ENCODE measurements around the gene IFNA16. TPM values are rescaled to one million over a fixed set of nuclear protein-coding genes. Genes with fewer than 3 reads are reported as not detected.

IFNA16 gene
- total and polyA plus RNA-seq, 2 donors (not counting 3 experiments of a cell fraction or from before 2014, with no cell fraction given): not detected

Other genes with a start within 250 kb of the IFNA16 start
- gene HACD4, start 185.7 kb downstream of the IFNA16 start, total RNA-seq: 1.2 and 1.4 TPM in 2 replicates
- gene HACD4, start 185.7 kb downstream of the IFNA16 start, polyA plus RNA-seq: 1.2 and 1.3 TPM in 2 replicates
- not detected in 2 replicates for gene IFNB1, start 139.4 kb downstream of the IFNA16 start, total RNA-seq
- not detected in 2 replicates for gene IFNB1, start 139.4 kb downstream of the IFNA16 start, polyA plus RNA-seq
- gene IFNW1, start 75.5 kb downstream of the IFNA16 start, total RNA-seq: not detected in 2 replicates
- not detected in 2 replicates for gene IFNW1, start 75.5 kb downstream of the IFNA16 start, polyA plus RNA-seq
- not detected in 2 replicates for gene IFNA21, start 50.7 kb downstream of the IFNA16 start, total RNA-seq
- not detected in 2 replicates for gene IFNA21, start 50.7 kb downstream of the IFNA16 start, polyA plus RNA-seq
- not detected in 2 replicates for gene IFNA4, start 29.7 kb downstream of the IFNA16 start, total RNA-seq
- gene IFNA4, start 29.7 kb downstream of the IFNA16 start, polyA plus RNA-seq: not detected in 2 replicates
- gene IFNA7, start 15.1 kb downstream of the IFNA16 start, total RNA-seq: not detected in 2 replicates
- not detected in 2 replicates for gene IFNA7, start 15.1 kb downstream of the IFNA16 start, polyA plus RNA-seq
- gene IFNA10, start 10.2 kb downstream of the IFNA16 start, total RNA-seq: not detected in 2 replicates
- not detected in 2 replicates for gene IFNA10, start 10.2 kb downstream of the IFNA16 start, polyA plus RNA-seq
- gene IFNA17, start 10.9 kb upstream of the IFNA16 start, total RNA-seq: not detected in 2 replicates
- gene IFNA17, start 10.9 kb upstream of the IFNA16 start, polyA plus RNA-seq: not detected in 2 replicates
- not detected in 2 replicates for gene IFNA14, start 22.7 kb upstream of the IFNA16 start, total RNA-seq
- gene IFNA14, start 22.7 kb upstream of the IFNA16 start, polyA plus RNA-seq: not detected in 2 replicates
- not detected in 2 replicates for gene IFNA5, start 88.0 kb upstream of the IFNA16 start, total RNA-seq
- gene IFNA5, start 88.0 kb upstream of the IFNA16 start, polyA plus RNA-seq: not detected in 2 replicates
- 23.5 and 23.6 TPM in 2 replicates for gene KLHL9, start 118.1 kb upstream of the IFNA16 start, total RNA-seq
- 7.4 and 8.0 TPM in 2 replicates for gene KLHL9, start 118.1 kb upstream of the IFNA16 start, polyA plus RNA-seq
- gene IFNA6, start 133.6 kb upstream of the IFNA16 start, total RNA-seq: not detected in 2 replicates
- gene IFNA6, start 133.6 kb upstream of the IFNA16 start, polyA plus RNA-seq: not detected in 2 replicates
- gene IFNA13, start 150.7 kb upstream of the IFNA16 start, total RNA-seq: not detected in 2 replicates
- not detected in 2 replicates for gene IFNA13, start 150.7 kb upstream of the IFNA16 start, polyA plus RNA-seq
- not detected in 2 replicates for gene IFNA2, start 168.1 kb upstream of the IFNA16 start, total RNA-seq
- gene IFNA2, start 168.1 kb upstream of the IFNA16 start, polyA plus RNA-seq: not detected in 2 replicates
- gene IFNA8, start 191.8 kb upstream of the IFNA16 start, total RNA-seq: not detected in 2 replicates
- gene IFNA8, start 191.8 kb upstream of the IFNA16 start, polyA plus RNA-seq: not detected in 2 replicates
- not detected in 2 replicates for gene IFNA1, start 223.1 kb upstream of the IFNA16 start, total RNA-seq
- not detected in 2 replicates for gene IFNA1, start 223.1 kb upstream of the IFNA16 start, polyA plus RNA-seq

All from endothelial cell of umbilical vein (primary cell).